Inferior parietal cortex (tissue), 1 donor: ENCODE results near the gene CBFA2T2.
"Not testable (repeated sequence)": the region's sequence is repeated elsewhere in the genome, so short reads cannot be mapped to it uniquely, and the experiment has no call there.

Experiments
- DNase-seq: peaks from one replicate; pipeline ENCODE4 v3.0.0-alpha.2; 2016; ENCODE audit errors: extremely low spot score

Gene CBFA2T2

DNA sequence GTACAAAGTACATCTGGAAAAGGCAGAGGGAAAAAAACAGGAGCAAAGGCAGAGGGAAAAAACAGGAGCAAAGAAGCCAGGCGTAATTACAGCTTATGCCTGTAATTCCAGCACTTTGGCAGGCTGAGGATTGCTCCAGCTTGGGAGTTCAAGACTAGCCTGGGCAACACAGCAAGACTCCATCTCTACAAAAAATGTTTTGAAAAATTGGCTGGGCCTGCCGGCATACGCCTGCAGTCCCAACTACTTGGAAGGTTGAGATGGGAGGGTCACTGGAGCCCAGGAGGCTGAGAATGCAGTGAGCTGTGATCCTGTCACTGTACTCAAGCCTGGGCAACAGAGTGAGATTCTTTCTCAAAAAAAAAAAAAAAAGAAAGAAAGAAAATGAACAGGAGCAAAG lies 19.0 kb upstream of the CBFA2T2 start:
- DNase-seq, result no peak

- no peak for DNase-seq
These were observed 16.9 kb upstream of the CBFA2T2 start for GRCh38 chr20:33472868-33473435.

DNA sequence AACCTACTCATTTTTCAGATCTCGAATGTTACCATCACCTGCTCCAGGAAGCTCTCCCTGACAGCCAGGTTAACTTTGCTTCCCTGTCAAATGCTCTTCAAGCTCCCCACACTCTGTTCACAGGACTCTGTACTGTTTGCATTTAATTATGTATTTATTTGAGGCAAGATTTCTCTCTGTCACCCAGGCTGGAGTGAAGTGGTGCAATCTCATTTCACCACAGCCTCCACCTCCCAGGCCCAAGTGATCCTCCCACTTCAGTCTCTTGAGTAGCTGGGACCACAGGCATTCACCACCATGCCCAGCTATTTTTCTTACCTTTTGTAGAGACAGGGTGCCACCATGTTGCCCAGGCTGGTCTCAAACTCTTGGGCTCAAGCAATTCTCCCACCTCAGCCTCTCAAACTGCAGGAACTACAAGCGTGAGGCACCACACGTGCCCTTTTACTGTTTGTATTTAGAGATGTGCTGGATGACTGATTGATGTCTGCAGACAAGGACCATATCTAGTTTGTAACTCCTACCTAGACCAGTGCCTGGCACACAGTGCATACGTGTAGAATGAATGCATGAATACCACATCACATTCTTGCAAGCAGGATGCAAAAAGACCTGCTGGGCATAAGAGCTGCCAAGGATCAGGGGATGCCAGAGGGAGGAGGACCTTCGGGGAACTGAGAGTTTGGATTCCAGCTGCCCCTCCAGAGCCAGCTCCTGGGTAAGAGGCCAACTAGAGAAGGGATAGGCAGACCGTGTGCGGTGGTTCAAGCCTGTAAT lies 15.6 kb upstream of the CBFA2T2 start:
- DNase-seq, result no peak

DNA sequence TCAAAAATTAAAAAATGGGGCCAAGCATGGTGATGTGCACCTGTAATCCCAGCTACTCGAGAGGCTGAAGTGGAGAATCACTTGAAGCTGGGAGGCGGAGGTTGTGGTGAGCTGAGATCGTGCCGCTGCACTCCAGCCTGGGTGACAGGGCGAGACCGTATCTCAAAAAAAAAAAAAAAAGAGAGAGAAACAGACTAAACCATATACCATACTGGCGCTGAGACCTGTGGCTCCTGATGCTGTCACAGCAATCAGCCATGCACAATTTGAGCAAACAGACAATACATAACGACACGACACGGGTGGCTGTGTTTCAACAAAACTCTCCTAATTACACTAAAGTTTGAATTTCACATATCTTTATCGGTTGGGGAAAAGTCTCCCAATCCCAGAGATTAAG lies 14.9 kb upstream of the CBFA2T2 start:
- no peak for DNase-seq

DNA sequence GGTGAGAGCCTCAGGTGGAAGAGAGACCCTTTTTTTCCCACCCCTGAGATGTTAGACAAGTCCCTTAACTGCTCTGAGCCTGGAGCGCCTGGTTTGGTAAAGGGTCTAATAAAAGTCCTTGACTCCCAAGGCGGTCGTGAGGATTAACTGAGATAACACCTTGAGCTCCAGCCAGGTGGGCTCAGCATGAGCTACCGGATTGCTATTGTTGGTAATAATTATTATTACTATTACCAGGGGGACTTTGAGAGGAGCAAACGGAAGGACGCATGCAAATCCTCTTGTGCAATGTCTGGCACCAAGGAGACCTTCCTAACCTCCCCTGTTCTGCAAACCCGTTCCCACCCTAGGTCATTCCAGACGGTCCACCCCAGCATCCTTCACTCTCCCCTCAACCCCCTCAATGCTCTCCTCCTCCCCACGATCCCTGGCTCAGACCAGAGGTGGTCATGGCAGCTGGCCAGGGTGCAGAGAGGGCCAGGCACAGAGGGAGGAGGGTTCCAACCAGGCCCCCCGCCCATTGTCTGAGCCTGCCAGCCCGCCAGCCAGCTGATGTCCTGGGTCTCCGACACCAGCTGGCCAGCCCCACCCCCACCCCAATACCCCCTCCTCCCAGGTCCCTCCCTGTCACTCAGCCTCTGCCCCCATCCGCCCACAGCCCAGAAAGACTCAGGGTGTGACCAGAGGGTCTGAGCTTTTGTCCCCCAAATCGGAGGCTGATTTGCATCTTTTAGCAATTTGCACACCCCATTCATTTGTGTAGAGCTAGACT lies 14.3 kb upstream of the CBFA2T2 start:
- no peak for DNase-seq

- no peak for DNase-seq
These were observed 12.3 kb upstream of the CBFA2T2 start for GRCh38 chr20:33477386-33478234.

GRCh38 chr20:33480048-33480447 lies 9.8 kb upstream of the CBFA2T2 start:
- no peak for DNase-seq

DNA sequence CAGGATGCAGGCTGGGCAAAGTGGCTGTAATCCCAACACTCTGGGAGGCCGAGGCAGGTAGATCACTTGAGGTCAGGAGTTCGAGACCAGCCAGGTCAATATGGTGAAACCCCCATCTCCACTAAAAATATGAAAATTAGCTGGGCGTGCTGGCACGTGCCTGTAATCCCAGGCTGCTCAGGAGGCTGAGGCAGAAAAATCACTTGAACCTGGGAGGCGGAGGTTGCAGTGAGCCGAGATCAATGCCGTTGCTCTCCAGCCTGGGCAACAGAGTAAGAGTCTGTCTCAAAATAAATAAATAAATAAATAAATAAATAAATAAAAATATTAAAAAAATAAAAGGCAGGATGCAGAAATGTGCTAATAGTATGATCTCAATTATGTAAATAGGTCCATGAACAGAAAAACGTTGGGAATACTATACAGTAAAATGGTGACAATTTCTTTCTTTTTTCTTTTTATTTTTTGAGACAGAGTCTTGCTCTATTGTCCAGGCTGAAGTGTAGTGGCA lies 8.4 kb upstream of the CBFA2T2 start:
- DNase-seq, result no peak

GRCh38 chr20:33482581-33482980 lies 7.3 kb upstream of the CBFA2T2 start:
- DNase-seq, result no peak

GRCh38 chr20:33483186-33483585 lies 6.7 kb upstream of the CBFA2T2 start:
- not testable (repeated sequence) for DNase-seq

DNA sequence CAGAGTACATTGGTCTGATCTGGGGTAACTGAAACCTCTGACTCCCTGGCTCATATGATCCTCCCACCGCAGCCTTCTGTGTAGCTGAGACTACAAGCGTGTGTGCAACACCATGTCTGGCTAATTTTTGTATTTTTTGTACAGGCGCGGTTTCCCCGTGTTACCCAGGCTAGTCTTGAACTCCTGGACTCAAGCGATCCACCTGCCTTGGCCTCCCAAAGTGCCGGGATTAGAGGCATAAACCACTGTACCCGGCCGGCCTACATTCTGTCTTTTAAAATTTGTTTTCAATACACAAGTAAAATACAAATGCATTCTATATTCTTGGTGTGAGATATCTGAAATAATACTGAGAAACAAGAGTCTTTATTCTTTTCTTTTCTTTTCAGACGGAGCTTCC lies 1.7 kb upstream of the CBFA2T2 start:
- no peak for DNase-seq

DNA sequence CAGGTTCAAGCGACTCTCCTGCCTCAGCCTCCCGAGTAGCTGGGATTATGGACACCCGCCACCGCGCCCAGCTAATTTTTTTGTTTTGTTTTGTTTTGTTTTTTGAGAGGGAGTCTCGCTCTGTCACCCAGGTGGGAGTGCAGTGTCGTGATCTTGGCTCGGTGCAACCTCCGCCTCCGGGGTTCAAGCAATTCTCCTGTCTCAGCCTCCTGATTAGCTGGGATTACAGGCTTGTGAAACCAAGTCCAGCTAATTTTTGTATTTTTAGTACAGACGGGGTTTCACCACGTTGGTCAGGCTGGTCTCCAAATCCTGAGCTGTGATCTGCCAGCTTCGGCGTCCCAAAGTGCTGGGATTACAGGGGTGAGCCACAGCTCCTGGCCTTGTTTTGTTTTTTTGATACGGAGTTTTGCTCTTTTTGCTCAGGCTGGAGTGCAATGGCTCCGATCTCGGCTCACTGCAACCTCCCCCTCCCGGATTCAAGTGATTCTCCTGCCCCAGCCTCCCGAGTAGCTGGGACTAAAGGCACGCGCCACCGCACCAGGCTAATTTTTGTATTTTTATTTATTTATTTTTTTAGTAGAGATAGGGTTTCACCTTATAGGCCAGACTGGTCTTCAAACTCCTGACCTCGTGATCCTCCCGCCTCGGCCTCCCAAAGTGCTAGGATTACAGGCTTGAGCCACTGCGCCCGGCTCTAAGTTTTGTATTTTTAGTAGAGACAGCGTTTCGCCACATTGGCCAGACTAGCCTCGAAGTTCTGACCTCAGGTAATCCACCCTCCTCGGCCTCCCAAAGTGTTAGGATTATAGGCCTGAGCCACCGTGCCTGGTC lies 1.0 kb upstream of the CBFA2T2 start:
- not testable (repeated sequence) for DNase-seq

GRCh38 chr20:33489495-33490022 lies 337 bp upstream of the CBFA2T2 start:
- DNase-seq, result peak; percentile 95

DNA sequence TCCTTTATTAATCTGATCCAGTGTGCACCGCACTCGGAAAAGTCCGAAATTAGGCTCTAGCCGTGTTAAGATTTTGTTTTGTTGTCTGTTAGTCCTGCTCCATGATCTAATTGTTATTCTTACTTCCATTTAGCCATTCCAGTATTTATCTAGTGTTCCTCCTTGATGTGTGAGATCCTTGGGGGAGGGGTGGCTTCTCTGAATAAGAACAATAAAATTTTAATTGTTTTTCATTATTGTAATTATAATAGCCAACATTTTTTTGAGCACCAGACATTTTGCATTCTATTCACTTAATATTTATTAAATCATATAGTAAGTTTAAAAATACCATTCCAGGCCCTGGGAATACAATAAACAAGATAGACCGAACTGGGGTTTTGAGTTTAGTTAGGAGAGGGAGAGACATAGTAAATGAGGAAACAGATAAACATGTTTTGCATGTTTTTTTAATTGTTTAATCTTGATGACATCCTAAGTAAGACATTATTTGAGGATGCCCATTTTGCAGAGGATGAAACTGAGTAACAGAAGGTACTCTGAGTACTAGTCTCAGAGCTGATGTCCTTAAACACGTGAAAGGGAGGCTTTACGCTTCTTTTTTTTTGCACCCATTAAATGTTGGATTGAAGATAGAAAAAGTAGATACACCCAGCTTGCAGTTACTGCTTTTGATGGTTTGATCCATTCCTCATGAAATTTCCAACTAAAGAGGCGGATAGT lies 1.2 kb downstream of the CBFA2T2 start:
- DNase-seq, result peak; percentile 17

DNA sequence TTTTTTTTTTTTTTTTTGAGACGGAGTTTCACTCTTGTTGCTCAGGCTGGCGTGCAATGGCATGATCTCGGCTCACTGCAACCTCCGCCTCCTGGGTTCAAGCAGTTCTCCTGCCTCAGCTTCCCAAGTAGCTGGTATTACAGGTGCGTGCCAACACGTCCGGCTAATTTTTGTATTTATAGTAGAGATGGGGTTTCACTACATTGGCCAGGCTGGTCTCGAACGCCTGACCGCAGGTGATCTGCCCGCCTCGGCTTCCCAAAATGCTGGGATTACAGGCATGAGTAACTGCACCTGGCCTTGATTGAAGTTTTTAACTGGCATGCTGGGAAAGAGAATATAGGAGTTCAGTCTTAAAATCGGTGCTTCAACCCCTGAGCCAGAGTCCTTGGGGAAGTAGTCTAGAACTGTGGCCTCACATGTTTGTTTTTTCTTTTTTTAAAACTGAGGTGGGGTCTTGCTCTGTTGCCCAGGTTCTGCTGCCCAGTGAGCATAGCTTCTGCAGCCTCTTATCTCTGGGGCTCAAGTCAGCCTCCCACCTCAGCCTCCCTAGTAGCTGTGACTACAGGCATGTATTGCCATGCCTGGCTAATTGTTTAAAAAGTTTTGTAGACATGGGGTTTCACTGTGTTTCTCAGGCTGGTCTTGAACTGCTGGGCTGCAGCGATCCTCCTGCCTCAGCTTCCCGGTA lies 3.3 kb downstream of the CBFA2T2 start:
- no peak for DNase-seq

GRCh38 chr20:33496776-33497175 lies 6.9 kb downstream of the CBFA2T2 start:
- DNase-seq, result not testable (repeated sequence)

- DNase-seq, result no peak
These were observed 9.5 kb downstream of the CBFA2T2 start for GRCh38 chr20:33499355-33499754.

- no peak for DNase-seq
These were observed 11.1 kb downstream of the CBFA2T2 start for GRCh38 chr20:33501000-33501399.

GRCh38 chr20:33503564-33503963 lies 13.7 kb downstream of the CBFA2T2 start:
- no peak for DNase-seq
